Gastroesophageal sphincter (tissue), 4 donors: ENCODE results near the gene NOS1. TPM values are rescaled to one million over a fixed set of nuclear protein-coding genes. Genes with fewer than 3 reads are reported as not detected.

Experiments
- ATAC-seq: fragments of 150-250 bp; one replicate; pipeline ENCODE4 v1.9.1; 2016; ENCODE audit warnings: mild to moderate bottlenecking, moderate library complexity
- H3K27ac ChIP-seq, 4 donors: fragments of 200-600 bp; sonication (generic) in 3 of 4; 1 replicate in 3 of 4; 2 replicates in 1 of 4; pipeline ENCODE4 v1.5.1; 2016 to 2019
- H3K27me3 ChIP-seq: fragments of 200-600 bp; sonication (generic); one replicate; pipeline ENCODE4 v1.5.1; 2019
- H3K36me3 ChIP-seq, 2 donors: fragments of 200-600 bp; sonication (generic); one replicate each; pipeline ENCODE4 v1.5.1; 2019; ENCODE audit warnings: control low read depth in 1 of 2
- H3K4me1 ChIP-seq, 3 donors: fragments of 200-600 bp; sonication (generic); 1 replicate in 2 of 3; 2 replicates in 1 of 3; pipeline ENCODE4 v1.5.1; 2016 to 2019; ENCODE audit warnings: control low read depth in 2 of 3
- H3K4me3 ChIP-seq, 2 donors: fragments of 200-600 bp; sonication (generic); one replicate each; pipeline ENCODE4 v1.5.1; 2019; ENCODE audit warnings: mild to moderate bottlenecking in 1 of 2, moderate library complexity in 1 of 2
- H3K9me3 ChIP-seq, 3 donors: fragments of 200-600 bp; sonication (generic); one replicate each; pipeline ENCODE4 v1.5.1; 2017 to 2019; ENCODE audit warnings: control low read depth in 2 of 3
- EP300 ChIP-seq: sonication (generic); formaldehyde crosslinking; IDR thresholded peaks from one replicate; pipeline ENCODE4 v1.6.1; 2017; ENCODE audit warnings: antibody characterized with exemption, mild to moderate bottlenecking
- POLR2A ChIP-seq, 2 donors: fragments of 450-650 bp; IDR thresholded peaks; one replicate each; pipeline ENCODE4 v1.6.1; 2017; ENCODE audit warnings: antibody characterized with exemption in 2 of 2, mild to moderate bottlenecking in 2 of 2, moderate library complexity in 1 of 2
- POLR2AphosphoS5 ChIP-seq: sonication (generic); formaldehyde crosslinking; IDR thresholded peaks from one replicate; pipeline ENCODE4 v1.6.1; 2017; ENCODE audit warnings: antibody characterized with exemption
- WGBS, 2 donors: methylation state at CpG; one replicate each; pipeline ENCODE4 v1.1.5; 2018; ENCODE audit warnings: low coverage in 1 of 2; 5-methylcytosine and 5-hydroxymethylcytosine counted together
- total RNA-seq, 4 donors: library from RNA; depleted of rRNA; stranded (reverse); fragments of >200 nt; gene quantifications; one replicate each; pipeline ENCODE4 v1.1.0, GENCODE V29; 2016
- TF ChIP-seq, protein P1 (sequence below), 4 experiments: fragments of 200-600 bp in 2 of 4; fragments of 450-650 bp in 2 of 4; sonication (generic) in 1 of 4; IDR thresholded peaks; one replicate each; pipeline ENCODE4 v1.5.1; 2017 to 2019; ENCODE audit warnings: antibody characterized with exemption in 4 of 4, mild to moderate bottlenecking in 2 of 4, moderate library complexity in 2 of 4

The NOS1 gene
- total RNA-seq, 4 donors from 2014 or later = 0.62 to 1.8 (median 1.4) TPM

DNA sequence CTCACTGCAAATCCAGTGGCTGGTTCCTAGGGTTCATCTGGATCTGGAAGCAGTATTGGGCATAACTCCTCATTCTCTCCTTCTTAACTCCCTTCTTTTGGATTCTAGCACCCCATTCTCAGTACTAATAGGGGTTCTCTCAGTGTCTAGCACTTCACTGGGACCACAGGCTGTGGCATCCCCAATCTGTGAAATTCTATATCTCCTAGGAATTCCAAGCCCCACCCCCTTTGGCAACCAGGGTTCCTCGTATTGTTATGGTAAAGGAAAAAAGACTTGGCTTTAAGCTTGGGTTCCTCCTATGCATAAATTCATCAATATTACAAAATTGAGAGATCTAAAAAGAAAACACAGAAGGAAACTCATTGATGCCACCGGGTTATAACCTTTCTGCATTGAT is 126.2 kb downstream of the NOS1 start:
- whole genome bisulfite sequencing, 2 donors = 17 to 61% methylated on average over 2 of the region's 2 CpGs
- no peak overlapping the region for H3K27ac ChIP-seq
- peaks cover 73% of the 10 kb centered on the region for H3K27me3 ChIP-seq
- no peaks in the 10 kb centered on the region for H3K4me1 ChIP-seq
- H3K36me3 ChIP-seq = no peaks in the 10 kb centered on the region
- no peaks in the 10 kb centered on the region for H3K9me3 ChIP-seq
- H3K4me3 ChIP-seq = no peak overlapping the region
- TF ChIP-seq POLR2AphosphoS5 (no peak), POLR2A (IDR thresholded peaks at IDR 0.05) (no peak), EP300 (no peak)
- TF ChIP-seq, protein P1, sequence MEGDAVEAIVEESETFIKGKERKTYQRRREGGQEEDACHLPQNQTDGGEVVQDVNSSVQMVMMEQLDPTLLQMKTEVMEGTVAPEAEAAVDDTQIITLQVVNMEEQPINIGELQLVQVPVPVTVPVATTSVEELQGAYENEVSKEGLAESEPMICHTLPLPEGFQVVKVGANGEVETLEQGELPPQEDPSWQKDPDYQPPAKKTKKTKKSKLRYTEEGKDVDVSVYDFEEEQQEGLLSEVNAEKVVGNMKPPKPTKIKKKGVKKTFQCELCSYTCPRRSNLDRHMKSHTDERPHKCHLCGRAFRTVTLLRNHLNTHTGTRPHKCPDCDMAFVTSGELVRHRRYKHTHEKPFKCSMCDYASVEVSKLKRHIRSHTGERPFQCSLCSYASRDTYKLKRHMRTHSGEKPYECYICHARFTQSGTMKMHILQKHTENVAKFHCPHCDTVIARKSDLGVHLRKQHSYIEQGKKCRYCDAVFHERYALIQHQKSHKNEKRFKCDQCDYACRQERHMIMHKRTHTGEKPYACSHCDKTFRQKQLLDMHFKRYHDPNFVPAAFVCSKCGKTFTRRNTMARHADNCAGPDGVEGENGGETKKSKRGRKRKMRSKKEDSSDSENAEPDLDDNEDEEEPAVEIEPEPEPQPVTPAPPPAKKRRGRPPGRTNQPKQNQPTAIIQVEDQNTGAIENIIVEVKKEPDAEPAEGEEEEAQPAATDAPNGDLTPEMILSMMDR (IDR thresholded peaks at IDR 0.05) = no peak
- ATAC-seq = no peak

DNA sequence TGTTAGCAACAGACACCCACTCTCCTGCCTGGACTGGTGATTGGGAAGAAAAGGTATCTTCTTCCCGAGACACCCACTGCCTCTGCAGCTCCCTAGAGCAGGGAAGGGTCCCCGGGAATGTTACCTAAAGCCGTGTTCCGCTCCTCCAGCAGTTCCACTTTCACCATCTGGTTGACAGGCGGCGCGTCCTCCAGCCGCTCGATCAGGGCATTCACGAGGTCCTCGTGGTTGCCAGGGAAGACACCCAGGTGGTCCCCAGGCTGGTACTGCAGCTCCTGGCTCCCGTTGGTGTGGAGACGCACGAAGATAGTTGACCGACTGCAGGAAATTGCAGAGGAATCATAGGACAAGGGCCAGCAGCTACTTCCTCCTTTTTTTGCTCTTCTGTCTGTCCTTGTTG is 127.0 kb downstream of the NOS1 start:
- Histone ChIP-seq H3K36me3 (no peaks in the 10 kb centered on the region), H3K27ac (no peak overlapping the region), H3K9me3 (no peaks in the 10 kb centered on the region), H3K4me1 (no peaks in the 10 kb centered on the region), H3K4me3 (no peak overlapping the region), H3K27me3 (peaks cover 75% of the 10 kb centered on the region)
- 88% methylated on average over 5 of the region's 15 CpGs; no CpG with 5 or more reads in 1 of the 2 donors for WGBS, 2 donors
- TF ChIP-seq POLR2A (IDR thresholded peaks at IDR 0.05) (no peak), POLR2AphosphoS5 (no peak), EP300 (no peak)
- TF ChIP-seq, protein P1 (IDR thresholded peaks at IDR 0.05) = no peak
- no peak for ATAC-seq

DNA sequence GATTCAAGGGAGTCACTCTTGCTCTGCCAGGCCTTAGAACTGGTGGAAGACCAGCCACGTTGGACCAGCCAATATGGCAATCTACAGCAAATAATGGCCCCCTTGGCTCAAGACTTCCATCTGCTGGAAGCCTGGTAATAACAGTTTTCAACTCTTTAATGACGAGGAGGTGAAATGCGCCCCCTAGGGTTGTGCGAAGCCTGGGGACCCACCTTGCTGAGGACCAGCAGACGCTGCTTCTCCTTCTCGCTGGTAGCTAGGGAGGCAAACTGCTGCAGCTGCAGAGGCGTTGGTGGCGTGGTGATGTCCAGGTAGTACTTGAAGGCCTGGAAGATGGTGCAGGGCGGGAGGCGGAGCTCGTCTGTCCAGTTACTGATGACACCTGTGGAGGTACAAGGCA is 129.7 kb downstream of the NOS1 start:
- no peak for ATAC-seq
- no peak overlapping the region for H3K27ac ChIP-seq
- WGBS, 2 donors = 82 to 88% methylated on average over 4 to 5 of the region's 11 CpGs
- no peaks in the 10 kb centered on the region for H3K36me3 ChIP-seq
- no peaks in the 10 kb centered on the region for H3K4me1 ChIP-seq
- TF ChIP-seq EP300 = no peak
- TF ChIP-seq POLR2AphosphoS5 = no peak
- no peak for TF ChIP-seq POLR2A (IDR thresholded peaks at IDR 0.05)
- TF ChIP-seq, protein P1 (IDR thresholded peaks at IDR 0.05) = no peak
- no peak overlapping the region for H3K4me3 ChIP-seq
- peaks cover 80% of the 10 kb centered on the region for H3K27me3 ChIP-seq
- H3K9me3 ChIP-seq = no peaks in the 10 kb centered on the region

DNA sequence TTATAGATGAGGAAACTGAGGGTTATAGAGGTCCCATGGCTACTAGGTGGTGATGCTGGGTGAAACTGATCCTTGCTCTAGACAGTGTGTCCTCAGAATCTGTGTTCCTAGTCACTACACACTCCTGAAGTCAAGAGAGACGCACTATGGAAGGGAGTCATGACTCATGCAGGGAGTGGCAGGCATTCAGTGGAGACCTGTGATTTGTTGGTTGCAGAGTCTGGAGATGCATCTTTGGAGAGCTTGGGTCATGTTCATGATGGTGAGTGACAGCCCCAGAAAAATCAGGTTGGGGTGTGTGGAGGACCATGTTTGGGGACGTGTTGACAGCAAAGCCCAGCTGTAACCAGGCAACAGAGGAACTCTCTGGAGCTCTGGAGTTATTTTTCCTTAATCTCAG is 133.2 kb downstream of the NOS1 start:
- H3K36me3 ChIP-seq = no peaks in the 10 kb centered on the region
- 56 to 62% methylated on average over 1 to 2 of the region's 2 CpGs for WGBS, 2 donors
- no peaks in the 10 kb centered on the region for H3K4me1 ChIP-seq
- no peaks in the 10 kb centered on the region for H3K9me3 ChIP-seq
- H3K27ac ChIP-seq = no peak overlapping the region
- TF ChIP-seq POLR2AphosphoS5 (no peak), POLR2A (IDR thresholded peaks at IDR 0.05) (no peak), EP300 (no peak)
- TF ChIP-seq, protein P1 (IDR thresholded peaks at IDR 0.05) = no peak
- no peak overlapping the region for H3K4me3 ChIP-seq
- H3K27me3 ChIP-seq = peaks cover 62% of the 10 kb centered on the region
- no peak for ATAC-seq

DNA sequence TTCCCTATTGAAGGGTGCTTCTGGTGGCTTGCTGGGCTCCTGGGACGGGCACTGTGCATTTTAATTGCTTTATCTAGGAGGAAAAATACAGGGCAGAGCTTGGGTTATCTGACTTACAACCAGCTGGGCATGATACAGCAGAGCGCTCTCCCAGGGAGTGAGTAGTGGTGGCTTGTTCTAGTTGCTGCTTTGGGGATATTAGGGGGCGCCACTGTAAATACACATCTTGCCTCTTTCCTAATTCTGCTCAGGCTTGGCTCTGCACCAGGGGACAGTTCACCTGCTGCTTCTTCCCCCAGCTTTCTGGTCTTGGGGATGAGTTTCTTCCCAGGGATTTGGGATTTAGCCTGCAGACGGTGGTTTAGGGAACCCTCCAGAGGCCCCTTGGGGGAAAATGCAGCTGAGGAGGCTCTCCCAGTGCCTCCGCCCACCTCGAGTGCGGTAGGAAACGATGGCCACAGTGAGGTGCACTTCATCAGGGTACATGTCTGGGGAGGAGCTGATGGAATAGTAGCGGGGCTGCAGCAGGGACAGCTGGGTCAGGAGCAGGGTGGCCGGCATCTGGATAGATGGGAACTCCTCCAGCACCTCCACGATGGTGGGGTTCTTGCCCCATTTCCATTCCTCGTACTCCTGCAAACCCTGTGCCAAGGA is 134.3 kb downstream of the NOS1 start:
- WGBS, 2 donors = 57% methylated on average over 3 of the region's 12 CpGs; no CpG with 5 or more reads in 1 of the 2 donors
- no peak overlapping the region for H3K27ac ChIP-seq
- TF ChIP-seq, protein P1 (IDR thresholded peaks at IDR 0.05) = no peak
- TF ChIP-seq POLR2A (IDR thresholded peaks at IDR 0.05) (no peak), POLR2AphosphoS5 (no peak), EP300 (no peak)

More for the DNA sequence above, 134.3 kb downstream of the NOS1 start:
- Histone ChIP-seq H3K4me3 (no peak overlapping the region), H3K9me3 (no peaks in the 10 kb centered on the region), H3K4me1 (no peaks in the 10 kb centered on the region), H3K36me3 (no peaks in the 10 kb centered on the region), H3K27me3 (peaks cover 54% of the 10 kb centered on the region)
- no peak for ATAC-seq
